NK-92 (cell line): ENCODE data around the gene ENTPD3.

Experiments
- DNase-seq: peaks from one replicate; lab custom pipeline; 2025; ENCODE audit not compliant: unreplicated experiment; lab: John Stamatoyannopoulos, UW

The ENTPD3 gene

GRCh38 chr3:40398346-40398745 is 11.4 kb downstream of the ENTPD3 start:
- DNase-seq, result no peak

DNA sequence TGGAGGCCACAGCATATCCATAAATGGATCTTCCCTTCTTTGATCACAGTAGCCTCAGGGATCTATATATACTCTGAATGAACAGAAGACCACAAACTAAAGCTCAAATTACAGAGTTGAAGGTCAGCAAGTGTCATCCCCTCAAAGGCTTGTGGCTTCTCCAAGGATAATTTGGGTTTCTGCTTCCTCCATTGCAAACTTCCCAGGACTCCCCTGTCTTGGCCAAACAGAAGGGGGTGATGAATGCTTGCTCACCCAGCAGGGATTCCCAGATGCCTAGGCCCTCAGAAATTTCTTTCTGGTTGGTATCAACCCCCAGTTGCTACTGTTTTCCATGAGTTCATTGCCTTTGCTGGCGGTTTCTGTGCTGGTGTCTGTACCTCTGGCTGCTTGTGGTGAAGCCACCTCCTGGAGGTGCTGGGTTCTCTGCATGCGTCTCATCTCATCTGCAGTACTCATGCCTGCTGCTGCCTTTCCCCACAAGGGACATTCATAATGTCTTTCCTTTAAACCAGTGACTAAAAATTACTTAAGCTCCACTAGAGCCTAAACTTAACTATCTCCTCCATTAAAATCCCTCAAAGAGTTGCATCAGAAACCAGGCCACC is 17.7 kb downstream of the ENTPD3 start:
- DNase-seq, result no peak

DNA sequence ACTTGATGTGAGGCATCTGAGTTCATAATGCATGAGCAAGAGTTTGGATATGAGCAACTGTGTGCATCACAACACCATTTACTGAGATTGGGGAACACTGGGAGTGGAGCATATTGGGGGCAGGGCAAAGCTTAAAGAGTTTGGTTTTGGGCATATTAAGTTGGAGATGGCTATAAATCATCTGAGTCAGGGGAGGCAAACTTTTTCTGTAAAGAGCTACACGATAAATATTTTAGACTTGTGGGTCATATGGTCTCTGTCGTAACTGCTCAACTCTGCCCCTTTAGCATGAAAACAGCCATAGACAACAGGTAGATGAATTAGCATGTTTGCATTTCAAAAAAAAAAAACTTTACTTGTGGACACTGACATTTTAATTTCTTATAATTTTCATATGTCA is 20.0 kb downstream of the ENTPD3 start:
- DNase-seq, result no peak

DNA sequence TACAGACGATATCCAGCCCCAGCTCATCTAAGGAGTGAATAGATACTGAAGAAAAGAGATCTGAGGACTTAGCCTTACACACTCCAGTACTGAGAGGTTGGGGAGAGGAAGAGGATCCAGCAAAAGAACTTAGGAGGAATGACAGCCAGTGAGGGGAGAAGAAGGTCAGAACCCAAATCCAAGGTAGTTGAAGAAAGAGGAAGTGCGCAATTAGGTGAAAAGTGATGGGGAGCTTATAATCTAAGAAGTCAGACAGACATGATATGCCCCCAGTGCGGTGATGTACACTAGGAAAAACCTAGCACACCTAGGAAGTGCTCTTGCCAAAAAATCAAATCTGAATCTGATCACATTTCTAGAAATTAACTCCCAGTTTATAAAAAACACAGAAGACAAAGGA is 20.6 kb downstream of the ENTPD3 start:
- DNase-seq, result no peak

DNA sequence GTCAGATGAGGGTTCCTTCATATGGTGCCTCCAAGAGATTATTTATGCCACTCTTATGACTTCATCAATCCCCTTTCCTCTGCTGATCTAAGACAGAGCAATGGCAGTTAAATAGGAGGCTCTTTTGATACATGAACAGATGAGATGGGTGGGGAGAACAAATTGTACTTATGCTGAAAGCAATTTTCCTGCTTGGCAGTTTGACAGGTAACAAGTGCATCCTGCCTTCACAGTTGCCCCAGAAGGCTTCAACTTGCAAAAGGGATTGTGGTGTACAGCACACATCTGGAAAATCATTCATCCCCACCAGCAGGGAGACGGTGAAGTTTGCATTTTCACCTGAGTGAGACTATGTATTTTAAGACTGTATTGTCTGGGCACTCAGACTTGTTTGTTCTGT is 27.3 kb downstream of the ENTPD3 start:
- no peak for DNase-seq

- DNase-seq, result no peak
These were observed 31.0 kb downstream of the ENTPD3 start for GRCh38 chr3:40417845-40418543.

GRCh38 chr3:40422861-40423260 is 35.9 kb downstream of the ENTPD3 start:
- no peak for DNase-seq

DNA sequence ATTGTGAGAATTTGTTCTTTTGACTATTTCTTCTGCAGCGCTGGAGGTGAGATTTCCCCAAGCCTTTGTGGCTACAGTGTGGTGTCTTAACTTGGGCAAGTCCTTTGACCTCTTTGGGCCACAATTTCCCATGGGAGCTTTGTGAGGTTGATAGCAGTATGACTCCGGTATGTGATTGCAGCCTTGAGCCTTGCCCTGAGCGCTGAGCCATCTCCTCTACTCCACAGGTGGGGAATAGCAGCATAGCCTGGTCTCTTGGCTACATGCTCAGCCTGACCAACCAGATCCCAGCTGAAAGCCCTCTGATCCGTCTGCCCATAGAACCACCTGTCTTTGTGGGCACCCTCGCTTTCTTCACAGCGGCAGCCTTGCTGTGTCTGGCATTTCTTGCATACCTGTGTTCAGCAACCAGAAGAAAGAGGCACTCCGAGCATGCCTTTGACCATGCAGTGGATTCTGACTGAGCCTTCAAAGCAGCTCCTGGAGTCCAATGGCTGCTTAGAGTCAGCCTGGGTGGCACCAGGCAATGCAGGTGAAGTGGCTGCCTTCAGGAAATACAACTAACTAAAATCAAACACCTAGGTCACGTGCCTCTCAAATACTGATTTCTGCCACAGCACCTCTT is 40.2 kb downstream of the ENTPD3 start:
- DNase-seq, result no peak

DNA sequence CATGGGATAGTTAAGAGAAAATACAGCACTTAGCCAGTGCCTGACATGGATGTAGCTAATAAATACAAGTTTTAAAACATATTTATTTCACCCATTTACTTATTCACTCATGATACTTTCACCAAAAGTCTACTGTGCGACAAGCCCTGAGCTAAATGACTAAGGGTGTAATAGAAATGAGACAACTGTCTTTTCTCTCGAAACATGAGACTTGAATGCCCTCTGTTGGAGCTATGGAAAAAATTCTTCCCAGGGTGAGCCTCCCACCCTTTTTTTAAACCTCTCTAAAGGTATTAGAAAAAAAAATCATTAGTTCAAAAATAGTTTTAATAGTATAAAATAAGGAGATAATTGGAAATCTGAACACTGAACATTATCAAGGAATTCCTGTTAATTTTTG is 45.8 kb downstream of the ENTPD3 start:
- no peak for DNase-seq

DNA sequence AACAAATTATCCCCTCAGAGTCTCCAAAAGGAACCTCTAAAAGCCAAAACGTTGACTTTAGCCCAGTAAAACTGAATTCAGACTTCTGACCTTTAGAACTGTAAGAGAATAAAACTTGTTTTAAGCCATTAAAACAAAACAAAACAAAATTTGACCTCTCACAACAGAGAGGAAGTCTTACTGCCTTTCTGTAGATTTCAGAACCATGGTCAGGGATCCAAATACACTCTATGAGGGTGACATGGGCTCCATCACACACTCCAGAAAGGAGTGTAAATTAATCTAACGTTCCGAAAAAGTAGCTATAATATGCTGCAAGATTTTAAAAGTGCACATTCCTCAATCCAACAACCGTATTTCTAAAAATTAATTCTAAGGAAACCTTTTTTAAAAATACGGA is 50.9 kb downstream of the ENTPD3 start:
- DNase-seq, result no peak

GRCh38 chr3:40445062-40445461 is 58.1 kb downstream of the ENTPD3 start:
- DNase-seq, result no peak

DNA sequence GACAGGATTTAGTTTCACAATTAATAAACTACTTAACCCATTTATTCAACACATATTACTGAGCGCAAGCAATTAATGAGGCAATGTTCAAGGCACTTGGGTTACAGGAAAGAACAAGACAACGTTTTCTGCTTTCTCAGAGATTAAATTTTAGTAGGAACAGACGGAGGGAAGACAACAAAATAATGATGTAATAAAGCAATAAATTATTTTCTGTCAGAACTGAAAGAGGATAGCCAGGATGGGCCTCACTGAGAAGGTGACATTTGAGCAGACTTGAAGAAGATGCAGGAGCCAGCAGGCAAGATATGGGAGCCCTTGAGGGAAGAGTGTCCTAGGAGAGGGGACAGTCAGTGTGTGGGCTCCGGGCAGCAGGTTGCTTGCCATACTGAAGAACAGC is 58.9 kb downstream of the ENTPD3 start:
- no peak for DNase-seq

- DNase-seq, result no peak
These were observed 63.5 kb downstream of the ENTPD3 start for GRCh38 chr3:40450438-40450837.

DNA sequence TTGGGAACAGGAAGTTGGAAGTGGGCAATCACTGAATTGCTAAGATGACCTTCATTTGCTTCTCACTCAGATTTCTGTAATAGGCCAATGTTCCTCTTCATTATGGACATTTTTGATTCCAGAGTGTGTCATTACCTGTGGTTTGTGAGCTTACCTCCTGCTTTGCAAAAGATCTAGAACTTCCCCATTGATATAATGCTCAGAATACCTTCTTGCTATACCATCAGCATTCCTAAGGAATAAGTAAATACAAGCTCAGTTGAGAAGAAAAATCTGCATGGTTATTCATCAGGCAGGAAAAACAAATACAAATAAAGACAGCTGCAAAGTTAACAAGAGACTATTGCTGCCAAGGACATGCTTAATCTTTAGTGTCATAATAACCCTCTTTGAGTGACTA is 64.6 kb downstream of the ENTPD3 start:
- no peak for DNase-seq

- DNase-seq, result no peak
These were observed 65.1 kb downstream of the ENTPD3 start for GRCh38 chr3:40452057-40452456.

DNA sequence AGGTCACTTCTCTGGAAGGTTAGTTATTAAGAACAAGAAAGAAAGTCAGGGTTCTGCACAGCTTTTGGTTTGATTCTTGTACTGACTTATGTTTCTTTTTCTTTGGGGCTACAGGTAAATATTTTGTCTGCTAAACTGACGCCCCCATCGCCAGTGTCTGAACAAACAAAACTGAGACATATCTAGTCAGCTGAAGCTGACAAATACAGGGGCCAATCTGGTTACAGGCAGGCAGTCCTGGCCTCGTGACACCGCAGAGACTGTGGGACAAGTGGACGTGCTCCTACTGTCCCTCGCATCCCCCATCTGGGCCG is 65.5 kb downstream of the ENTPD3 start:
- DNase-seq, result no peak

DNA sequence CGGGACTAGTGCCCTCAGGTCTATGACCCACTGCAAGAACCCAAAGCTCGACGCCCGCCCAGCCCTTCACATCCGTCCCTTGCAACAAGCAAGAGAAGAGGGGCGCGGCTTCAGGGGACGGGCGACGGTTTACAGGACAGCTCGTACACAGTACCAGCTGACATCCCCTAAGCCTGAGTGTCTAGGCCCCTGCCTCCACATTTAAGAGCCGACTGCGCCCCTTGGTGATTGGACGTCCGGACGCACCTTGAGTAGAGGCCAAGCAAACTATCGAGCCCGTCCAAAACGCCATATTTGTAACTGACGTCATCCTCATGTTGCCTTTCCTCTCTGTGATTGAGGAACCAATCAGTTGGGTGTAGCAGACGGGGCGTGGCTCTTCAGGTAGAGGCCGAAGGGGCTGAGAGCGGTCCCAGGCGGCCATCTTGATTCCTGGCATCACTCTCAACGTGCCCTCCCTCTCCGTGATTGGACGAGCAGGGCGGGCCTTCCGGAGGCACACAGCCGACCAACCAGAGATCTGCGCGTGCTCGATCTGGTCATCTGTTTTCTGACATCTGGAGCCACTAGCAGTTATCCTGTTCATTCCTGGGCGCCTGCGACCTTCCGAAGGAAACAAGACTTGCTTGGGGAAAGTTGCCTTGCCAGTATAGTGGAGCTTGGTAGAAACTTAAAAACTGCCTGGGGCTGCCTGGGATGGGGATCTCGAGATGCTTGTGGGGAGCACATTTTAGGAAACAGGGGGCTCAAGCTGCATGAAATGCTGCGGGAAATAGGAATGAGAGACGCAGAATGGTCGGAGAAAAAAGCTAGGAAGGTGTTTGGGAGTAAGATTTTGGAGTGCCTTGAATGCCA is 66.1 kb downstream of the ENTPD3 start:
- DNase-seq, result peak; percentile 86

DNA sequence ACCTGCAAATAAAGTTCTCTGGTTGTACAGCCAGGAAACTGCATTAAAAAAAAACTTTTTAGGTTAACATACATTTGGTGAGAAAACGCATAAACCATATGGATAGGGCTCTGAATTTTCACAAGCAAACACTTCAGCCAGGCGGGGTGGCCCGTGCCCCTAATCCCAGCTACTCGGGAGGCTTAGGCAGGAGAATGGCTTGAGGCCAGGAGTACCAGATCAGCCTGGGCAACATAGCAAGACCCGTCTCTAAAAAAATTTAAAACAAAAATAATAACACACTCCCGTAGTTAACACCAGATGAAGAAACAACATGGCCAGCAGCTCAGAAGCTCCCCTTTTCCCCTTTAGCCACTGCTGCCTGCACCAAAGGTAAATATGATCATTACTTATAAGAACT is 66.9 kb downstream of the ENTPD3 start:
- no peak for DNase-seq

DNA sequence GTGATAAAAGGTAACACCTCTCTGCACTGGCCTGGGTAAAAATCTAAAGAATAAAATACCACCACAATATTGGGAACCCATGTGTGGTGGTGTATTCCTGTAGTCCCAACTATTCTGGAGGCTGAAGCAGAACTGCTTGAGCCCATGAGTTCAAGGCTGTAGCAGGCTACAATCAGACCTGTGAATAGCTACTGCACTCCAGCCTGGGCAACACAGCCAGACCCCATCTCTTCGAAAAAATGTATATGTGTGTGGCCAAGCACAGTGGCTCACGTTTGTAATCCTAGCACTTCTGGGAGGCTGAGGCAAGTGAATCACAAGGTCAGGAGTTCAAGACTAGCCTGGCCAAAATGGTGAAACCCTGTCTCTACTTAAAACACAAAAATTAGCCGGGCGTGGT is 68.3 kb downstream of the ENTPD3 start:
- DNase-seq, result no peak

GRCh38 chr3:40456279-40456939 is 69.4 kb downstream of the ENTPD3 start:
- no peak for DNase-seq
